Activated CD4-positive, alpha-beta T cell treated with anti-CD3 and anti-CD28 coated beads for 1 hour (primary cell): Measurements from ENCODE around the gene EML1.

ENCODE experiments used
- DNase-seq: peaks from one replicate; pipeline ENCODE4 v3.0.0-alpha.2; 2020

Gene EML1, protein sequence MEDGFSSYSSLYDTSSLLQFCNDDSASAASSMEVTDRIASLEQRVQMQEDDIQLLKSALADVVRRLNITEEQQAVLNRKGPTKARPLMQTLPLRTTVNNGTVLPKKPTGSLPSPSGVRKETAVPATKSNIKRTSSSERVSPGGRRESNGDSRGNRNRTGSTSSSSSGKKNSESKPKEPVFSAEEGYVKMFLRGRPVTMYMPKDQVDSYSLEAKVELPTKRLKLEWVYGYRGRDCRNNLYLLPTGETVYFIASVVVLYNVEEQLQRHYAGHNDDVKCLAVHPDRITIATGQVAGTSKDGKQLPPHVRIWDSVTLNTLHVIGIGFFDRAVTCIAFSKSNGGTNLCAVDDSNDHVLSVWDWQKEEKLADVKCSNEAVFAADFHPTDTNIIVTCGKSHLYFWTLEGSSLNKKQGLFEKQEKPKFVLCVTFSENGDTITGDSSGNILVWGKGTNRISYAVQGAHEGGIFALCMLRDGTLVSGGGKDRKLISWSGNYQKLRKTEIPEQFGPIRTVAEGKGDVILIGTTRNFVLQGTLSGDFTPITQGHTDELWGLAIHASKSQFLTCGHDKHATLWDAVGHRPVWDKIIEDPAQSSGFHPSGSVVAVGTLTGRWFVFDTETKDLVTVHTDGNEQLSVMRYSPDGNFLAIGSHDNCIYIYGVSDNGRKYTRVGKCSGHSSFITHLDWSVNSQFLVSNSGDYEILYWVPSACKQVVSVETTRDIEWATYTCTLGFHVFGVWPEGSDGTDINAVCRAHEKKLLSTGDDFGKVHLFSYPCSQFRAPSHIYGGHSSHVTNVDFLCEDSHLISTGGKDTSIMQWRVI

GRCh38 chr14:99793213-99794150 is at the start of gene EML1:
EML1 (plus strand) TSS chr14:99793413; CDS start chr14:99793477, 64 bp downstream.
- peak; percentile 68 for DNase-seq

GRCh38 chr14:99744199-99744872 is 48.9 kb upstream of the EML1 start:
- DNase-seq: no peak

DNA sequence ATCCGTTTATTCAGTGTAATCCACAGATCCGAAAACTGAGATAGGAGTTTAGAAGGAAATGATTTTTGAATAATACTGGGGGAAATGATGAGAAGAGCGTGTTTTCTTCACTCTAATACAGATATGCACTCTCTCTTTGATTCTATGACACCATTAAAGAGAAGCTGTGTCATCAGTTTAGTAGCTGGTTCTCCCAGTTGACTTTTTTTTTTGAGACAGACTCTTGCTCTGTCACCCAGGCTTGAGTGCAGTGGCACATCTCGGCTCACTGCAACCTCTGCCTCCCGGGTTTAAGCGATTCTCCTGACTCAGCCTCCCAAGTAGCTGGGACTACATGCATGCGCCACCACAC is 48.4 kb upstream of the EML1 start:
- DNase-seq: no peak

- DNase-seq: no peak
Measured at GRCh38 chr14:99745307-99745951, 47.8 kb upstream of the EML1 start.

DNA sequence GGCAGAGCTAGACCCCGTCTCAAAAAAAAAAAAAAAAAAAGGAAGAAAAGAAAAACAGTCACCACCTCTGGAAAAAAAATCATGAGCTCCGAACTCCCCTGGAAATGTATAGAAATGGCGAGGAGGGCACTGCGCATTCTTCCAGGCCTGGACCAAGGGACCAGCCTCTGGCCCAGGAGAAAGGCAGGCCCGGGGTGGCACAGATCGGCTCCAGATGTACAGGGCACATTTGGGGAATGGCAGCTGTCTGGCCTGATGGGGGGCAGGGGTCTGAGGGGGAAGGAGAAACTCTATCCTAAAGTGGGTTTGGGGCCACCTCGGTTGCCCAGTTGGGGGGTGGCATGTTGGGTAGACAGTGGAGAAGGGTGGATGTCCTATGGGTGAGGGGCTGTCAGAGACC is 46.0 kb upstream of the EML1 start:
- no peak for DNase-seq

DNA sequence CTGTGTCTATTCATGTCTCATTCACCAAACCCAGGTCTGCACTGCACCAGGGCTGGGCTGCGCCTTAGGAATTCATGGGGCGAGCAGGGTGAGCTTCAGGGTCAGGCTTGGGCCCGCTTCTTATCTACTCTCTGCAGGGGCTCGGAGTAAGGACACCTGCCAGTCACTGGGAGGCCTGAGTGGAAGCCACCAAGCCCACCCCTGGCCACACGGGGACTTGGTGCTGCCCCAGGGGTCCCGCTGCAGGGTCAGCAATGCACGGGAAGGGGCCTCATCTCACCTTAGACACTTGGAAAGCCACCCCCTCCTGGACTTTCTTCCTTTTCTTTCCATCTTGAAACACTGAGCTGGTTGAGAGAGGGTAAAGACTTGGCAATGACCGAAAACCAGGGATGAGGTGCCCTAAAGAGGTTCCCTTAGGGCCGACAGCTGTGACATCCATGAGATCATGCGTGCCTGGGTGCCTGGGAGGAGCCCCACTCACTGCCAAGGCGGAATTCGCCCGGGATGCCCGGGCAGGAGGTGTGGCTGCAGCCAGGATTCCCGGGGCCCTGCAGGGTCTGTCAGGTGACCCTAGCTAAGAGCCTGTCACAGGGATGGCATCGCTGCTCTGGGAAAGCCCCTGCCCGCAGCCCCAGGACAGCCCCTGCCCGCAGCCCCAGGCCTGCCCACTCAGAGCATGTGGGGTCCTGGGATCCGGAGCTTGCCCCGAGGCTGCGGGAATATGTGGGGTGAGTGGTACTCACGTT is 45.5 kb upstream of the EML1 start:
- no peak for DNase-seq

GRCh38 chr14:99748529-99748928 is 44.7 kb upstream of the EML1 start:
- DNase-seq: no peak

DNA sequence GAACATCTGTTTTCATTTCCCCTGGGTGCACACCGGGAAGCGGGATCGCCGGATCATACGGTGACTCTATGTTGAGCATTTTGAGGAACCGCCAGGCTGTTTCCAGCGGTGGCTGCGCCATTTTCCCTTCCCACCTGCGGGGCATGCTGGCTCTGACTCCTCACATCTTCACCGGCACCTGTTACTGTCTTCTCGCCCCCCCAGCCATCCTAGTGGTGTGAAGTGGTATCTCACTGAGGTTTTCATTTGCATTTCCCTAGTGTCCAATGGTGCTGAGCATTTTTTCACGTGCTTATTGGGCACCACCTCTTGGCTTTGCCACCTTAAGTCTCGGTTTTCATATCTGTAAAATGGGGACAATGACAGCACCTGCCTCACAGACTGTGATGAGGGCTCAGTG is 44.1 kb upstream of the EML1 start:
- DNase-seq: no peak

DNA sequence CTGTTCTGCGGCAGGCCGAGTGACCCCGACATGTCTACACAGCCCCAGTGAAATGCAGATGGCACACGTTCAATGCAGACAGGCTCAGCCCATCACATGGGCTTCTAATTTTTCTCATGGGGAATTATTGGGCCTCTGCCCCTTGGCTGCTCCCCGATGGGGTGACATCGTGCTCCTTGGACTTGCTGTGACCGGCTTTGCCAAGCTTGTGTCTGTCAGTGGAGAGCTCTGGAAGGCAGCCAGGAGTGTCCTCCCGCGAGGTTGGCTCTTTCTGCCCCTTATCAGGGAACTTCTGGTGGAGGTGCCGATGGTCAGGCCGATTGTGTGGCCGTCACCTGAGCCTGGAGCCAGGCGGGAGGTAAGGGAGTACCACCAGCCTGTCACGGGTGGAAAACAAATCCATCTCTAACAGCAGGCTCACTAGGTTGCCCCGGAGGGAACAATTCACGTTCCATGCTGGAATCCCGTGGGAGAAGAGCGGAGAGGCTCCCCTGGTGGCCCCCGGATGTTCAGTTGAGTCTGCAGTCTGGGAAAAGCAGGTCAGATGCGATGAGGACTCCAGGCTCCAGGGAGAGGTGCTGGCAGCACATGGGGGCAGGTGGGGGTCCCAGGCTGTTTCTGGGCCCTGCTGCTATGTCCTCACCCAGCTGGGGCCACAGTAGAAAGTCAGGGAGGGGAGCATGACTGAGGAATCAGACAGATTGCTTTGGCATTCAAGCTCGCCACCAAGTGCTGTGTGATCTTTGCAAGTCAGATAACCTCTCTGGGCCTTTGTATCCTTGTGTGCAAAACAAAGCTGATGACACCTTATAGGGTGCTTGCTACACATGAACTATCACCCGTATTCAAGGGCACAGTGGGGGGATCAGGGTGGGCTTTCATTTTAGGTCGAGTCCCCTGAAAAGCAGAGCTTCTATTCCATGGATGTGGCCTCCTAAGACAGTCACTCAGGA is 43.2 kb upstream of the EML1 start:
- no peak for DNase-seq

- DNase-seq: no peak
Measured at GRCh38 chr14:99750746-99751450, 42.3 kb upstream of the EML1 start.

DNA sequence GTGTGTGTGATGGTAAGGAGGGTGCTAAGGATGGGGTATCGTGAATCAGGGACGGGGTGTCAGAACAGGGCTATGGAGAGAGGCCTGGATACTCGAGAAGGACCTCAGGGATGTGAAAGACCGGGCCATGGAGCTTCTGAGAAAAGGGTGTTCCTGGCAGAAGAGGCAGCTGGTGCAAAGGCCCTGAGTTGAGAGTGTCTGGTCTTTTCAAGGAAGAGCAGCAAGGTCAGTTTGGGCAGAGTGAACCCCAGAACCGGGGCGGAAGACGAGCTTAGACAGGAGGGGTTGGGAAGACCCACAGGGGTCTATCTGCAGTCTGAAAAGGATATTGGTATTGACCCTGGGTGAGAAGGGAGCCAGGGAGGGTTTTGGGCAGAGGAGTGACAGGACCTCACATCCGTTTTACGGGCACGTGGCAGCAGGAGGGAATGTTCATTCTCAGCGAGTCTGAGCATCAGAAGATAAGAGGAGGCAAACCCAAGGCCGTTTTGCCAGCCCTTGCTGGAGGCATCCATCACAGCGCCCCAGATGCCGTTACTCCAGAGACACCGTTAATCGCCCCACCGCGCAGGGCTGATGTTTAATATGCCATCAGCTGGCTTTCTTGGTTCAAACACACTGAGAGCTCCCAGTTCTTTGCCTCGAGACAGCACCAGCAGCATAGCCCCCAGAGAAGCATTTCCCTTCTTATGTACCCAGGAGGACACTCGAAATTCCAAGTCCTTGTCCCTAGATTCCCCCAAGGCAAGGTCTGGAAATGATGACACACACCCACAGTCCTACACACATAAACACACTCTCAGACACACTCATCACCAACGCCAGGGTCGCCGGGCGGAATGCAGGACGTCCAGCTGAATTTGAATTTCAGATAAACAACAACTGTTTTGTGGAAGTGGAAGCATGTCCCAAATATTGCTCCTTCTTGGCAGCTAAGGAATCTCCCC is 41.4 kb upstream of the EML1 start:
- DNase-seq: no peak

GRCh38 chr14:99752486-99753121 is 40.6 kb upstream of the EML1 start:
- DNase-seq: no peak

DNA sequence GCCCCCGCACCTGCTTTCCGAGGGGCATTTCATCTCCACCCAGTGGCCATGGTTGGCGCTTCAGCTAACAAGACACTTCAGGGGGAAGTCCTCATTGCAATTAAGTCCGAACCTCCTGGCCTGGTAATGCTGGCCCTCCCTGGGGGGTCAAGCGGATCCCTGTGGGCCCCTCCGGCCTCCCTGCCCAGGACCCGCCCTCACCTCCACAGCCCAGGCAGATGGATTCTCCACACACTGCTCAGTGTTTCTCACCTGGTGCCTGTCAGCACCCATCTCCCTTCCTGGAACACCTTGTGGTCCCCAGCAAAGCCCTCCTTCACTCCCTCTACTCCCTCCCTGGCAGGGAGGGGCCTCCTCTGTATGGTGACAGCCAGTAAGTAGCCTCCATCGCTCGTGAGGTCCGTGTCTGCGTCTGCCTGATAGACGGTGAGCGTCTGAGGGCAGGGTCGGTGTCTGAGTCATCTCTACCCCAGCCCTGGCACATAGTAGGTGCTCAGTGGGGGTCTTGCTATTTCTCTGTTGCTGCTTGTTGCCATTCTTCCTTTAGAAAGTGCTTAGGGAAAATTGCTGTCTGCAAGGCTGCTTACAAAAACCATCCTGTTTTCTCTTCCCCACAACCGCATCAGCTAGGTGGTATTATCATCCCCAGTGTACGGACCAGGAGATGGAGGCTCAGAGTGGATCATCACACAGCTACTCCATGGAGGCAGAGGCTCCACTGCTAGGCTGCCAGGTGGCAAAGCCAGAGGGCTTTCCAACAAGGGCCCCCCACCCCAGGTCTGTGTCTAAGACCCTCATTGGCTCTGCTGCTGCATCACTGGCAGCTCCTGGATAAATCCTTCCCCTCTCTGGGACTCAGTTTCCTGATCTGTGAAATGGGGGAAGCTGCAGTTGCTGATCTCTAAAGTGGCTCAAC is 39.7 kb upstream of the EML1 start:
- no peak for DNase-seq

GRCh38 chr14:99754141-99755067 is 38.8 kb upstream of the EML1 start:
- no peak for DNase-seq

- no peak for DNase-seq
Measured at GRCh38 chr14:99755068-99755405, 38.2 kb upstream of the EML1 start.
